Right renal pelvis (tissue), 4 donors: ENCODE data around the gene COX10. TPM values are rescaled to one million over a fixed set of nuclear protein-coding genes. Genes with fewer than 3 reads are reported as not detected.
"Not testable (repeated sequence)": the region's sequence is repeated elsewhere in the genome, so short reads cannot be mapped to it uniquely, and the experiment has no call there.

Source experiments
- DNase-seq, 4 donors: peaks; one replicate each; pipeline ENCODE4 v3.0.0-alpha.2; 2013; ENCODE audit warnings: low read depth in 4 of 4, low spot score in 3 of 4, missing footprints in 1 of 4
- polyA plus RNA-seq, 4 donors: library from polyadenylated mRNA; unstranded; fragments of 120-200 nt; gene quantifications; one replicate each; pipeline ENCODE4 v1.2.1, GENCODE V29; 2013; ENCODE audit not compliant: insufficient read length in 4 of 4

COX10 gene
- polyA plus RNA-seq, 4 donors = 16.8 to 20.1 (median 18.5) TPM

GRCh38 chr17:14201988-14202380 lies 132.7 kb downstream of the COX10 start:
- no peak for DNase-seq

GRCh38 chr17:14202388-14203166 lies 133.3 kb downstream of the COX10 start:
- no peak for DNase-seq

GRCh38 chr17:14203388-14203787 lies 134.1 kb downstream of the COX10 start:
- DNase-seq = no peak

- no peak for DNase-seq
These were observed 134.8 kb downstream of the COX10 start for GRCh38 chr17:14204084-14204483.

- DNase-seq = no peak
These were observed 135.2 kb downstream of the COX10 start for GRCh38 chr17:14204546-14204945.

- no peak for DNase-seq
These were observed 136.1 kb downstream of the COX10 start for GRCh38 chr17:14205380-14205779.

- DNase-seq = no peak
These were observed 136.7 kb downstream of the COX10 start for GRCh38 chr17:14205992-14206461.

- DNase-seq = no peak
These were observed 137.6 kb downstream of the COX10 start for GRCh38 chr17:14206891-14207290.

- DNase-seq = no peak
These were observed 138.5 kb downstream of the COX10 start for GRCh38 chr17:14207791-14208190.

GRCh38 chr17:14209215-14209614 lies 139.9 kb downstream of the COX10 start:
- no peak for DNase-seq

- no peak for DNase-seq
These were observed 141.9 kb downstream of the COX10 start for GRCh38 chr17:14211246-14211645.

- no peak for DNase-seq
These were observed 142.5 kb downstream of the COX10 start for GRCh38 chr17:14211801-14212200.

GRCh38 chr17:14212401-14212800 lies 143.1 kb downstream of the COX10 start:
- no peak for DNase-seq

GRCh38 chr17:14214271-14214670 lies 145.0 kb downstream of the COX10 start:
- DNase-seq = no peak

- DNase-seq = no peak
These were observed 153.3 kb downstream of the COX10 start for GRCh38 chr17:14222611-14223010.

- no peak for DNase-seq
These were observed 156.1 kb downstream of the COX10 start for GRCh38 chr17:14225254-14225980.

GRCh38 chr17:14227052-14227451 lies 157.7 kb downstream of the COX10 start:
- no peak for DNase-seq

GRCh38 chr17:14228903-14229302 lies 159.6 kb downstream of the COX10 start:
- DNase-seq = peak in 1 of 4 donors; percentile 6

- DNase-seq = not testable (repeated sequence)
These were observed 161.9 kb downstream of the COX10 start for GRCh38 chr17:14231187-14231586.

- not testable (repeated sequence) for DNase-seq
These were observed 165.7 kb downstream of the COX10 start for GRCh38 chr17:14235047-14235446.

- not testable (repeated sequence) for DNase-seq
These were observed 166.7 kb downstream of the COX10 start for GRCh38 chr17:14236032-14236431.

- not testable (repeated sequence) for DNase-seq
These were observed 167.5 kb downstream of the COX10 start, which contains the start of gene CDRT15 for GRCh38 chr17:14236762-14237161. Gene CDRT15, minus strand, starts transcription at chr17:14236862. Its CDS starts 29 bp downstream, at chr17:14236833.
